ENCODE measurements around the gene CNTRL. TPM values are rescaled to one million over a fixed set of nuclear protein-coding genes. Genes with fewer than 3 reads are reported as not detected.
A peak's percentile ranks its signal among the peaks of the same experiment; 100 is the strongest.

Gene CNTRL
- total RNA-seq, 3 donors from 2014 or later (not counting 1 experiment from before 2014, with no cell fraction given) = 59.1 to 74.3 (median 60.0) TPM

DNA sequence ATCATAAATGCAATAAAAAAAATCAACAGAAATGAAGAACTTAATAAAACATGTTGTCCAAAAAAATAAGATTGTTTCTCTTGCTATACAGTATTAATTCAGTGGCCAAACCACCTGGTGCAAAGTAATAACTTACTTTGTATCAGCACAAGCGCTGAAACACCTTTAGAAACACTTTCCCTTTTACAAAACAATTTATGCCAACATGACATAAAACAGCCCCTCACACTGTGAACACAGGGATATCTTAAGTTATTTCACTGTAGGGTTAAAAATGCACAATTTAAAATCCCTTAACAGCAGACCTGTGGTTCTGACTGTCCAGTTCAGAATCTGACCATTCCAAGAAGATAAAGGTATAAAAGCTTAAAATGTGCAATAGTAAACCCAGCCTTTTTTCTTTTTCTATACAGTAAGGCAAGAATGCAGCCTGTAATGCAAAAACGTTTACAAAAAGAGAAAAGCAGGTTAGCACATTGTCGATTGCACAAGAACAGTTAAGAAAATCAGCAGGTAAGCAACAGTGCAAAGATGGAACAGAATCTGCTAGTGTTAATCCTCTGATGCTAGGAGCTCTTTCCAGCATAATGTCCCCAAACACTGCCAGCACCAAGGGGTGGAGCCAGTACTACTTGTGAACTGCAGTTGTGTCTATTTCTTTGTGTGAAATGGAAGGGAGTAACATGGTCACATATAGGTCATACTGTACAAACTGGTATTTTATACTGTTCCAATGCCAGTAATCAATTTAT is 105.4 kb downstream of the CNTRL start:
- H3K4me1 Mint-ChIP-seq = peaks cover 35 to 62% of the 10 kb centered on the region in 2 donors
- H3K9me3 ChIP-seq (ENCODE audit: control insufficient read depth, insufficient read depth, low read length) = no peaks in the 10 kb centered on the region
- H3K4me1 ChIP-seq (ENCODE audit: control insufficient read depth, insufficient read depth, low read length) = no peaks in the 10 kb centered on the region
- H3K4me3 Mint-ChIP-seq = no peak overlapping the region
- no peak for ATAC-seq
- H3K27ac Mint-ChIP-seq = peak overlapping the region; percentile 62 to 88
- H3K27ac ChIP-seq (ENCODE audit: low read length) = no peak overlapping the region
- no peaks in the 10 kb centered on the region for H3K36me3 Mint-ChIP-seq
- no peaks in the 10 kb centered on the region for H3K27me3 ChIP-seq (ENCODE audit: control insufficient read depth, insufficient read depth, low read length)
- DNase-seq = no peak
- WGBS (ENCODE audit: insufficient coverage) = 86% methylated on average over 3 of the region's 3 CpGs
- H3K9me3 Mint-ChIP-seq = no peaks in the 10 kb centered on the region
- TF ChIP-seq, protein P1, sequence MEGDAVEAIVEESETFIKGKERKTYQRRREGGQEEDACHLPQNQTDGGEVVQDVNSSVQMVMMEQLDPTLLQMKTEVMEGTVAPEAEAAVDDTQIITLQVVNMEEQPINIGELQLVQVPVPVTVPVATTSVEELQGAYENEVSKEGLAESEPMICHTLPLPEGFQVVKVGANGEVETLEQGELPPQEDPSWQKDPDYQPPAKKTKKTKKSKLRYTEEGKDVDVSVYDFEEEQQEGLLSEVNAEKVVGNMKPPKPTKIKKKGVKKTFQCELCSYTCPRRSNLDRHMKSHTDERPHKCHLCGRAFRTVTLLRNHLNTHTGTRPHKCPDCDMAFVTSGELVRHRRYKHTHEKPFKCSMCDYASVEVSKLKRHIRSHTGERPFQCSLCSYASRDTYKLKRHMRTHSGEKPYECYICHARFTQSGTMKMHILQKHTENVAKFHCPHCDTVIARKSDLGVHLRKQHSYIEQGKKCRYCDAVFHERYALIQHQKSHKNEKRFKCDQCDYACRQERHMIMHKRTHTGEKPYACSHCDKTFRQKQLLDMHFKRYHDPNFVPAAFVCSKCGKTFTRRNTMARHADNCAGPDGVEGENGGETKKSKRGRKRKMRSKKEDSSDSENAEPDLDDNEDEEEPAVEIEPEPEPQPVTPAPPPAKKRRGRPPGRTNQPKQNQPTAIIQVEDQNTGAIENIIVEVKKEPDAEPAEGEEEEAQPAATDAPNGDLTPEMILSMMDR (IDR thresholded peaks at IDR 0.05) = no peak
- H3K27me3 Mint-ChIP-seq (ENCODE audit: low read depth in 2 of 2) = no peaks in the 10 kb centered on the region
- H3K36me3 ChIP-seq (ENCODE audit: control insufficient read depth, insufficient read depth, low read length) = peaks cover 62% of the 10 kb centered on the region
- intact Hi-C loops (cut with micrococcal nuclease) = no loop called here
- H3K4me3 ChIP-seq (ENCODE audit: low read length) = no peak overlapping the region

DNA sequence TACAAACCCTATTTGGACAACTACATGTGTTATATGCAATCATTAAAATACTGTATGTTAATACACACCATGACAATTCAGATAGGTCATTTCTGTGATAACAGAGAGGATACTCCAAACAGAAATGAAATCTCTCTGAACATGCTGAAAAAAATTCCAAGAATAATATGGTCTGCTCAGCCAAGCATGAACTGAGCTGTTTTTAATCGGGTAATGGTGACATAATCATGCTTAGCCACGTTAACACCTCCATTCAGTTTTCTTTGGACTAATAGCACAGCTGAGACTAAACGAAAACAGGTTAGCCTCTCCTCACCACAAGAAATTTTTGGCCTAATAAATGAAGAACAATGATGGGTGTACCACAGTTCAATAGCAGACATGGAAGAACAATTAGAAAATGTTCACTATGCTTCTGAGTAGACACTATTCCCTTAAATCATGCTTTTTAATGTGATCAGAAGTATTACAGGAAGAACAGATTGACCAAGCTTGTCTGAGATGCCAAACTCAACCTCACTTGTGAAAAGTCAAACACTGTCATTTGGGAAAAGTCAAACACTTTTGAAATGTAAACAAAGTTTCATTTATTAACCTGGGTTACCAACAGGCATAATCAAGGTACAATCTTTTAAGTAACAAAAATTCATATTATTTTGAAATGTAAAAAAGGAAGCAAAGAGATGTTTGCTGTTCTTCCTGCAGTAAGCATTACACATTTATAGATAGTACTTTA is 107.5 kb downstream of the CNTRL start:
- Mint-ChIP-seq H3K27ac (peak overlapping the region; percentile 75 to 88), H3K4me1 (peaks cover 54 to 72% of the 10 kb centered on the region in 2 donors), H3K4me3 (no peak overlapping the region), H3K27me3 (ENCODE audit: low read depth in 2 of 2) (no peaks in the 10 kb centered on the region), H3K9me3 (no peaks in the 10 kb centered on the region), H3K36me3 (peaks cover 7% of the 10 kb centered on the region)
- Histone ChIP-seq H3K4me1 (ENCODE audit: control insufficient read depth, insufficient read depth, low read length) (peaks cover 5% of the 10 kb centered on the region), H3K36me3 (ENCODE audit: control insufficient read depth, insufficient read depth, low read length) (peaks cover 50% of the 10 kb centered on the region), H3K4me3 (ENCODE audit: low read length) (no peak overlapping the region), H3K9me3 (ENCODE audit: control insufficient read depth, insufficient read depth, low read length) (no peaks in the 10 kb centered on the region), H3K27ac (ENCODE audit: low read length) (no peak overlapping the region), H3K27me3 (ENCODE audit: control insufficient read depth, insufficient read depth, low read length) (no peaks in the 10 kb centered on the region)
- no peak for DNase-seq
- ATAC-seq = no peak
- TF ChIP-seq, protein P1 (IDR thresholded peaks at IDR 0.05) = no peak
- intact Hi-C loops (cut with micrococcal nuclease) = no loop called here
- 93% methylated on average over 3 of the region's 3 CpGs for WGBS (ENCODE audit: insufficient coverage)

DNA sequence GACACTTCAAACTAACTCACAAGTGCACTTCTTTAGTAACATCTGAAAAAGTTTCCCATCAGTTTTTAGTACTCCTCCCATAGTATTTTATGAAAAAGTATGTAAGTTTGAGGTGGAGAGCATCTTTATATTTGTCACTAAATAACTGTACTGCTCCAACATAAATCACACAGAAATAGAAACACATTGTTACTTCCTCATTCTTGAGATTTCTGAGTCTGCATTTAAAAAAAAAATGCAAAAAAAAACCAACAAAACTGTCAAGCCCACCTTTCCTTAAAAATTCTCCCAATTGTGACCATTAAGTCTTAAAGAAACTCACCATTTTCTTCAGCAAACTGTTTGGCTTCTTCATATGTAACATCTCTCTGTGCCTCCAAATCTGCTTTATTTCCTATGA is 108.2 kb downstream of the CNTRL start:
- Mint-ChIP-seq H3K36me3 (peaks cover 7% of the 10 kb centered on the region), H3K9me3 (no peaks in the 10 kb centered on the region), H3K27me3 (ENCODE audit: low read depth in 2 of 2) (no peaks in the 10 kb centered on the region), H3K4me1 (peaks cover 61 to 79% of the 10 kb centered on the region in 2 donors), H3K4me3 (no peak overlapping the region), H3K27ac (peak overlapping the region; percentile 73 to 88)
- H3K27ac ChIP-seq (ENCODE audit: low read length) = no peak overlapping the region
- TF ChIP-seq, protein P1 (IDR thresholded peaks at IDR 0.05) = no peak
- DNase-seq (no peak), ATAC-seq (no peak)
- H3K4me3 ChIP-seq (ENCODE audit: low read length) = no peak overlapping the region
- intact Hi-C loops (cut with micrococcal nuclease) = no loop called here
- no peaks in the 10 kb centered on the region for H3K9me3 ChIP-seq (ENCODE audit: control insufficient read depth, insufficient read depth, low read length)
- peaks cover 5% of the 10 kb centered on the region for H3K4me1 ChIP-seq (ENCODE audit: control insufficient read depth, insufficient read depth, low read length)
- no peaks in the 10 kb centered on the region for H3K27me3 ChIP-seq (ENCODE audit: control insufficient read depth, insufficient read depth, low read length)
- H3K36me3 ChIP-seq (ENCODE audit: control insufficient read depth, insufficient read depth, low read length) = peaks cover 47% of the 10 kb centered on the region

Measured in natural killer cell (primary cell).